Activated T-helper 1 cell treated with anti-CD3 and anti-CD28 coated beads, Interleukin-2, amount 50 U/mL, for 16 hours (primary cell): ENCODE measurements around the gene CD101.
A peak's percentile ranks its signal among the peaks of the same experiment; 100 is the strongest.

ENCODE experiments used
- DNase-seq, 2 donors: peaks; one replicate each; pipeline ENCODE4 v3.0.0-alpha.2; 2020; ENCODE audit warnings: low read depth in 1 of 2, low spot score in 1 of 2

Gene CD101

DNA sequence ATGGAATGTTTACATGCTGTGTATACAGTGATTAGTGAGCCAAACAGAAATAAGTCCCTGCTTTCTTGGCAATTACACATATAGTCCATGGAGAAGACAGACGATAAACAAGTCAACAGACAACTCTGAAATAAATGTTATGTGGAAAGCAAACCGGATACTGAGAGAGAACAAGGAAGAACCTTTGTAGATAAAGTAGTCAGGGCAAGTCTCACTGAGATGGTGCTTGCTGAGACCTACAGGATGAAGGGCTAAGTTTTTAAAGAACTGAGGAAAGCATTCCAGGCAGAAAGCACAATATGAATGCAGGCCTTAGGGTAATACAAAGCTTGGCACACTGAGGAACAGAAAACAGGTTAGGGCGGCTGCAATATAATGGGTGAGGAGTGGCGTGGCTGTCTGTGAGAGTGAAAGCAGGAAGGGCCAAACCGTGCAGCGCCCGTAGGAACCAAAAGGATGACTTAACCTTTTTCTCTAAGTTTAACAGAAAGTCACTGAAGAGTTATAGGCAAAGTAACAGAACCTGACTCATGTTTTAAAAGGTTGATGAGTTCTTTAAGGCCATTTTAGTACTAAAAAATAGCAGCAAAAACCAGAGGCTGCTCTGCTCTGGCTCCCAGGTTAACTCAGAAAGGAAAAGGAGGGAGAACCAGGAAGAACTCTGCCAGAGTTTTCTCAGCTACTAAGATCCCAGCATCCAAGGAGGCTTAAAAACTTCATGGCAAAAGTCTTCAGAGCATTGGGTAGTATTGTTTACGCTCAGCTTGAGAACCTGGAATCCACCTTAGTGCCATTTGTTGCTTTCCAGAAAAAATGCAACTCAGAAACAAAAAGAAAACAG lies 49.9 kb downstream of the CD101 start:
- DNase-seq = no peak

DNA sequence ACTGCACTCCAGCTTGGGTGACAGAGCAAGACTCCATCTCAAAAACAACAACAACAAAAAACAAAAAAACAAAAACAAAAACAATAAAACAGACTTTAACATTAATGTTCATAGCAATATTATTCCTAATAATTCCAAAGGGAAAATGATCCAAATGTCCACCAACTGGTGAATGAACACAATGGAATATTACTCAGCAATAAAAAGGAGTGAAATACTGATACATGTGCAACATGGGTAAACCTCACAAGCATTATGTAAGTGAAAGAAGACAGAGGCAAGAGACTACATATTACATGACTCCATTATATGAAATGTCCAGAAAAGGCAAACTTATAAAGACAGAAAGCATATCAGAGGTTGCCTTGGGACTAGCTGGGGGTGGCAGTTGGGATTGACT lies 52.5 kb downstream of the CD101 start:
- DNase-seq = no peak

DNA sequence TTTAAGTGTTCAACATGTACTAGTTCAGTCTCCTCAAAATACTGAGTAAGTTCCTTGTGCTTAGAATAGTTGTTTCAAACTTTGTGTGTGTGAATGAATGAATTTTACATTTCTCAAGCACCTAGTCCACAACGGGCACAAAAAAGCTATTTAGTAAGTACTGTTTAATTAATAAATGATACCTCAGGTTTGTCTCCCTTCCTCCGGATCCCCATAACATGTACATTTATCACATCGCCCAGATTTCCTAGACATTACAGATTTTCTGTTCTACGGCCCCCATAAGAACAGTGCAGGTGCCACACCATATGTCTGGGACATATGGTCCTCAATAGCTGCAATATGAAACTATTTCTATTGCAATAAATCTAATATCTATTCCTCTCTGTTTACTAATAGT lies 57.2 kb downstream of the CD101 start:
- DNase-seq = no peak

DNA sequence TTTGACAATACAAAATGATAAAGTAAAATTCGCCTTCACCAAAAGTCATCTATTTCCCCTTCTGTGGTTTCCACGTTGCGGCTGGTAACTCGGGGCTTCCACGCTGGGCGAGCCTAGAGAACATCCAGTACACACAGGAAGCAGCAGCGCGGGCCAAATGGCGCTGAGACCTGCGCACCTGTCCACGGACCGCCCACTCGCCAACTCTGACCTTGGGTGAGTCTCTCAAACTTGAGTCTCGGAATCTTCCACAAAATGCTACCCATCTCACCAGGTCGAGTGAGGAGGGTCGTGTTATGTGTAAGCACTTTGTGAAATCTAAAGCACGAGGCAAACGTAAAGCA lies 57.7 kb downstream of the CD101 start:
- DNase-seq = peak; percentile 42 to 50

DNA sequence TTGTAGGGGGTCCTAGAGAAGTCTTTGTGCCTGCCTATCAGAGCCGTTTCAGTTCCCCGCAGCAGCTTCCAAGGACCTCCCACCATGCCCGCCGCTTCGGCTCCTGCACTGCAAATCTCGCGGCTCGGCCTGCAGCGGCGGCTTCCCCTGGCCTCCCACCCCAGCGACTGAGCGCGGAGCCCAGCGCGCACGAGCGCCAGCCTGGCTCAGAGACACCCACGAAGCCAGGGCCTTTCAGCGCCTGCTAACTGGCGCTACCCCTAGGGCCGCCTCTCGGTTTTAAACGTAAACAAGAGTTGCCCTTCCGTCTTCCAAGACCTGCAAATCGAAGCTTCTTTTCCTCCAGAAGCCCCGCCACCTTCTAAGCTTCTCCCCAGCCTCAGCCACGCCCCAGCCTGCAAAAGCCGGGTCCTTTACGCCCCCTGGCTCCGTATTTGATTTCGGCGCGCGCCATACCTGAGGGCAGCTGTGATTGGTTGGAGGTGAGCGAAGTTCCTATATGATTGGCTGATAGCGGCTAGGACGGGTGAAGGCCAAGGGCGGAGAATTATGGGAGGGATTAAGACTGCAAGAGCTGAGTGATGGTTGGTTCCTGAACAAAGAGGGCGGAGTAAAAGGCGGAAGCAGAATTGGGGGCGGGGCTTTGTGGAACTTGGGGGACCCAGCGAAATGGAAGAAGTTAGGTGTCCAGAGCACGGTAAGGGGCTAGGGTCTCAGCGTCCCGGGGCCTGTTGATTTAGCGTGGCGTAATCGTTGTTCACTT lies 58.3 kb downstream of the CD101 start, which contains the start of gene TTF2:
TTF2 (plus strand) TSS at position 649 of the 763 bp plus-strand sequence; CDS start at position 670, 21 bp downstream.
- DNase-seq = peak; percentile 81 to 89

DNA sequence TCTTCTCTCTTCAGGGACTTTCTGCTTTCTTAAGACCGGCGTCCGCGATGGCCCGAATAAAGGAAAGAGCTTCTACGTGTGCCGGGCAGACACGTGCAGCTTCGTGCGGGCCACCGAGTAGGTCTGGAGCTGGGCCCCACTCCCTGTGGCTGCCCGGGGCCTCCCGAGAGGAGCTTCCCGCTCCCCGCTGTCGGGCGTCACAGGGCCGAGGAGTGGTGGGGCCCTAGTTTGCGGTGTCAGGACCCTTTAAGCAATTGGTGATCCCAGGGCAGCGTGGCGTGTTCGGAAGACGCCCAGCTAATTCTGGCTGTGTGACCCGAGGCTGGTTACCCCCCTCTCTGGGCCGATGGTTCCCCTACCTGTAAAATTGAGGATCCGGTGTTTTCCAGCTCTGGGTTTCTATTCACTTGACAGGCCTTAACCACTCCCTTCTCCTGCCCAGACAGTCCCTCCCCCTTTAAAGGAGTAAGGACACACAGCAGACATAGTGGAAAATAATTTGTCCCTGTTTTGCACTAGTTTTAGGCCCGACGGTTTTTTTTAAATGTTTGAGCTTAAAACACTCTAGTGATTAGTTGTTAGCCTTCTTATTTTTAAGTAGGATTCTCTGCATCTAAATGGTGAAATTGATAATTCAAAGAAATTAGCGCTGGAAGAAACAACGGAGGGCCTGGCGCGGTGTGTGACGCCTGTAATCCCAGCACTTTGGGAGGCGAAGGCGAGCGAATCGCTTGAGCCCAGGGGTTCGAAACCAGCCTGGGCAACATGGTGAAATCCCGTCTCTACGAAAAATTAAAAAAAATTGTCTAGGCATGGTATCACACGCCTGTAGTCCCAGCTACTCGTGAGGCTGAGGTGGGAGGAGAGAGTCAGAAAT lies 59.1 kb downstream of the CD101 start:
- no peak for DNase-seq

DNA sequence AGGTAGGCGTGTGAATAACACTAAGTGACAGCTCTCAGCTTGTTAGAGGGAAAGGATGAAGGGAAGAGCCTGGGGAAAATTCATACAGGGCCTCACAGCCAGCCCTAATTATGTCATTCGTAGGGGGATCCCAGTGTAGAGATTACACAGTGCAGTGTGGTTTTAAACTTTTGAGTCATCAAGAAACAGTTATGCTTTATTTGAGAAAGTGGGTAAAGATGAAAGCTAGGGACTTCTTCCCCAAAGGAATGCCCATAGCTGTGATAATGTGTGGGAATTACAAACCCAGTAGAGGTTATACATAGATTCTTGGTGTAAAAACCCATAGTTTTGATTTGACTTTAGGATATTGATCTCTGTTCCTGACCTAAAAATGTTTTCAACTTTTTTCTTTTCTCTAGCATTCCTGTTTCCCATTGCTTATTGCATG lies 60.4 kb downstream of the CD101 start:
- no peak for DNase-seq

DNA sequence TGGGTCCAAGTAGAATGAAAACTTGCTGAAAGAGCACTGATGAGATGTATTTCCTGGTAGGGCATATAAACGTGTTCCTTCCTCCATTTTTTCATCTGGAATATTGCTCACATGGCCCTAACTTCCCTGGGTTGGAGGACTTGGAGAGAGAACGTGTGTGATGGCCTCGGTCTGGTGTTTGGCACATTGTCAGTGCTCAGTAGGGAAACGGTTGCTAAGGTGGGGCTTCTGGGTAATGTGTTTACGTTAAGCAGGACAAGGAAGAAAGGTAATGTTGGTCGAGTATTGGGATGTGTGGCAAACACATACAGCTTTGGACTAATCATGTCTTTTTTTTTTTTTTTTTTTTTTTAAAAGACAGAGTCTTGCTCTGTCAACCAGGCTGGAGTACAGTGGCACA lies 64.8 kb downstream of the CD101 start:
- DNase-seq = no peak

DNA sequence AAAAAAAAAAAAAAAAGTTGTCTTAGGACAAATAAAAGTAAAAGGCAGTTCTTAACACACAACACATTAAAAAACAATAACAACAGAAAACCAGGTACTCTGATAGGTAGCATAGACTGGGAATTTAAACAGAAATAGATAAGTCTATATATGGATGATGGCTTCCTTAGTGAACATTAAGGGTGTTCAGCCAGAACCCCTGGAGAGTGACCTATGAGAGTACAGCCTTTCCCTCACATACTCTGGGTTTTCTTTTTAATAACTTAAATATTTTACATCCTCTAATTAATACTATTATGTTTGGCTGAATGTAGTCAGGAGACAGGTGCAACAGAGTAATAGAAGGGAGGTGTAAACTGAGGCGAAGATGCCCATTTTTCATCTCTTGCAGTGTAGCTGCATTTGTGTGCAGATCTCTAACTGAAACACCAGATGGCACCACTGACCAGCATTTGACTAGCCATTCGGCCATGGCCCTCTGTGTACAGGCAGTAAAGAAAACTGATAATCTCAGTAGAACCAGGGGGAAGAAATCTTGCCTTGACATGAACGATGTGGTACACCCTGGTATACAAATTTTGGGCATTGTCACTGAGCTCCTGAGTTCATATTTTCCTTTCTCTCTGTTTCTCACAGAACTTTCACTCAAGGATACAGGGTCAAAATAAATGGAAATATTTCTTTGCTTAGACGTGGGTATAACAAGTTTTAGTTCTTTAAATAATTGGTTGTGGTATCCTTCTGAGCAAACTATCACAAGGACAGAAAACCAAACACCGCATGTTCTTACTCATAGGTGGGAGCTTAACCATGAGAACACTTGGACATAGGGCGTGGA lies 66.2 kb downstream of the CD101 start:
- DNase-seq = no peak

DNA sequence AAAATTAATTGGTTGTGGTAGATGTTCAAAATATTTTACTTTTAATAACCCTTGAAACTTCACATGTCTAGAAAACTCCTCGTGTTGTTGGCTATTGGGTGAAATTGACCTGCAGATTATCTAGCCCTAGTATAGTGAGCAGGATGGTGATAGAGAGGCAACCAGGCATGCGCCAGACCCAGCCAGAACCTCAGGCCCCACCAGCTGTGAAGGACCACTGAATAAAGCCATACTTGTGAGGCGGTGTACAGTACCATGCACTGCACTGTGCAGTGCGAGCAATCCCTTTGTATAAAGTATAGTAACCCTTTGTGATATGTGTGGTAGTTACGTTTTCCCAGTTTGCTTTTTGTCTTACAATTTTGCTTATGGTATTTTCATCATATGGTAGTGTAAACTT lies 67.0 kb downstream of the CD101 start:
- no peak for DNase-seq

DNA sequence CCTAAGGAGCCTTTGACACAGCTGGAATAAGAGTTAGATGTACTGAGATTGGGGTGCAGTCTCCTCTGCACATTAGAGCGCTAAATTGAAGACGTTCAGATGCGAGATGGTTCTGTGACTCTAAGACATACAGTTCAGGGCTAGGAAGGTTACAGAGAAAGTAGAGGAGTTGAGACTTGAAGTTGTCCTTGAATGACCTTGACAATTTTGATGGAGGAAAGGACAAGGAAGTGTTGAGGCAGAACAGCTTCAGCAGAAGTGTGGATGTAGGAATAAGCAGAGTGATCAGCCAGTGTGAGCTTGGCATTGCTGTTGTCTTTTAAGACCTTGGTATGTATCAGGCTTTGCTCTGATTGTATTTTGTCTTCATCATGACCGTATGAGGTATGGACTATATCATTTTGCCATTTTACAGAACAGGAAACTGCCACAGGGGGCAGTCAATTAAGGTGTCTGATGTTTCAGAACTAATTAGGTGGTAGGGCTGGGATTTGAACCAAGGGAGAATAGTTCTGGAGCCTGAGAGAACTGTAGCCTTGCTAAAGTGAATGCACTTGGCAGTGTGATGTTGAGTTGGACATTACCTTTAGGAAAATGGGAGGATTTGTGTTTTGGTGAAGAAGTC lies 67.8 kb downstream of the CD101 start:
- DNase-seq = no peak

DNA sequence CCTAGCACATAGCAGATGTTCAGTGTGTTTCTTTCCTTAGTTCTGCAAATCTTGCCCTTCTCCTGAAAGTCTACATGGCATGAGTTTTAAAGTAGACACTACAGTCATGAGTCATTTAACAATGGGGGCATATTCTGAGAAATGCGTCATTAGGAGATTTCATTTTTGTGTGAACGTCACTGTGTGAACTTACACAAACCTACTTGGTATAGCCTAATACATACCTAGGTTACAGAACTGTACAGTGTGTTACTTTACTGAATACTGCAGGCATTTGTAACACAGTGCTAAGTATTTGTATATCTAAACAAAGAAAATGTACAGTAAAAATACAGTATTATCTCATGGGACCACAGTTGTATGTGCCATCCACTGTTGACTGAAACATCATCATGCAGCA lies 68.6 kb downstream of the CD101 start:
- DNase-seq = no peak

DNA sequence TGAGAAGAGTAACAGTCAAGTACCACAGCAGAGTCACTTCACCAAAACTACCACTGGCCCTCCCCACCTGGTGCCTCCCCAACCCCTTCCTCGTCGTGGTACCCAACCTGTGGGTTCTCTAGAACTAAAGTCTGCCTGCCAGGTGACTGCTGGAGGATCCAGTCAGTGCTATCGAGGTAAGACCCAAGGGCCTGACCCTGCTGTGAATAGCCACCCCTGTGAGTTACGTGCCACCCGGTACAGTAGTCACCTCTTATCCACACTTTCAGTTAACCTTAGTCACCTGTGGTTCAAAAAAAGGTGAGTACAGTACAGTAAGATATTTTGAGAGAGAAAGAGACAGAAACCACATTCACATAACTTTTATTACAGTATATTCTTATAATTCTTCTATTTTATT lies 75.1 kb downstream of the CD101 start:
- no peak for DNase-seq

DNA sequence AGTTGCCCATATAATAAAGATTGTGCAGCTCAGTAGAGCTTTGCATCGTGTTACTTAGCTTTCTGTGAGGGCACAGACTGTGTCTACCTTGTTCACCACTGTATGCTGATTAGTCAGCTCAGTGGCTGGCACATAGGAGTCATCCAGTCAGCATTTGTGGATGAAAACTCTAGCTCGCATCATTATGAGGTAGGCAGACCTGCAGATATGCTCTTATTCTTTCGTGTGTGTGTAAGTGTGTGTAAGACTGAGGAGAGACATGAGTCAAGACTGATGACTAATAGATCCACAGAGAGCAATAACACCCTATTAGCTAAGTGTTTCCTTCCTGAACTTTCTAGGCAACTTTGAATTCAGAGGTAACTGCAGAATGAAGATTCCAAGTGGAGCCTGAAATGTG lies 75.7 kb downstream of the CD101 start:
- DNase-seq = peak in 1 of 2 donors; percentile 21

DNA sequence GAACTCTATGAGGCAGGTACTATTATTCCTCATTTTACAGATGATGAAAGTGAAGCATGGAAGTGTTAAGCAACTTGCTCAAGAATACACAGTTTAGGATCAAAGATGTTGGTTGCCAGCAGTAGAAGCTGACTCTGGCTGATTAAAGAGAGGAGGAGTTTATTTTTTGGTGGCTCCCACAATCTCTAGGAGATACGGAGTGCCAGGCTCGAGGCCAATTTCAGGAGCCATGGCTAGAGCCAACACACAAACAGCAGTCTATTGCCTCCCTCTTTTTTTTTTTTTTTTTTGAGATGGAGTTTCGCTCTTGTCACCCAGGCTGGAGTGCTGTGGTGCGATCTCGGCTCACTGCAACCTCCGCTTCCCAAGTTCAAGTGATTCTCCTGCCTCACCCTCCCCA lies 78.2 kb downstream of the CD101 start:
- no peak for DNase-seq

DNA sequence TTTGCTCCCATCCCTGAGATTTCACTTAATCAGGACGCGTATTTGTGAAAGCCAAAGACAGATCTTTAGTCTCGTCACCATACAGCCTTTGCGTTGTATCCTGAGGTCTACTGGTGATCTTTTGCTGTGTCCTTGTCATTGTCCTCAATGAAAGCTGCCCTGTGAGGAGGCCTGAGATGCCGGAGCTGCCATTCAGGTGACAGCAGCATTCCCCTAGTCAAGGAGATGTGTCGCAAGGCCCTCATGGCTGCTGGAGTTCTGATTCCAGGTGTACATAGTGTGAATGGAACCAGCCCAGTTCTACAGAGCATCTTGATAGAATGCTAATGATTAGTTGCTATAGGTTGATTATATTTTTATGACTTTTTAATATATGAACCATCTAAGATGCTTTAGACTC lies 82.7 kb downstream of the CD101 start:
- DNase-seq = no peak
